Neural progenitor cell (in vitro differentiated cells): ENCODE results near the gene NEU3. TPM values are rescaled to one million over a fixed set of nuclear protein-coding genes. Genes with fewer than 3 reads are reported as not detected.

Experiments
- DNase-seq: peaks from one replicate; pipeline ENCODE4 v3.0.0-alpha.2; 2016; ENCODE audit warnings: low spot score
- H2AFZ ChIP-seq: fragments of 200-600 bp; sonication (generic); replicated peaks from 2 replicates; pipeline ENCODE4 v1.6.1; 2016; ENCODE audit warnings: antibody characterized with exemption
- H3F3A ChIP-seq: fragments of 200-600 bp; sonication (generic); 2 replicates; pipeline ENCODE4 v1.6.1; 2016; ENCODE audit warnings: antibody characterized with exemption, low read depth
- H3K27ac ChIP-seq: fragments of 200-600 bp; sonication (generic); 2 replicates; pipeline ENCODE4 v1.5.1; 2016; ENCODE audit warnings: mild to moderate bottlenecking
- H3K27me3 ChIP-seq: fragments of 200-600 bp; sonication (generic); 2 replicates; pipeline ENCODE4 v1.6.1; 2016; ENCODE audit warnings: mild to moderate bottlenecking, moderate library complexity
- H3K36me3 ChIP-seq: fragments of 200-600 bp; sonication (generic); 2 replicates; pipeline ENCODE4 v1.5.1; 2016
- H3K4me1 ChIP-seq: fragments of 200-600 bp; sonication (generic); 2 replicates; pipeline ENCODE4 v1.6.1; 2016; ENCODE audit warnings: mixed run types
- H3K4me2 ChIP-seq: fragments of 200-600 bp; sonication (generic); 2 replicates; pipeline ENCODE4 v1.6.1; 2016
- H3K4me3 ChIP-seq: fragments of 200-600 bp; sonication (generic); 2 replicates; pipeline ENCODE4 v1.5.1; 2016
- H3K79me2 ChIP-seq: fragments of 200-600 bp; sonication (generic); 2 replicates; pipeline ENCODE4 v1.6.1; 2016; ENCODE audit warnings: low read depth
- H3K9ac ChIP-seq: fragments of 200-600 bp; sonication (generic); 2 replicates; pipeline ENCODE4 v1.6.1; 2016
- H3K9me3 ChIP-seq: fragments of 200-600 bp; sonication (generic); 2 replicates; pipeline ENCODE4 v1.5.1; 2016; ENCODE audit warnings: low read depth
- H4K20me1 ChIP-seq: fragments of 200-600 bp; sonication (generic); 2 replicates; pipeline ENCODE4 v1.6.1; 2016; ENCODE audit warnings: low read depth
- H3K27ac Mint-ChIP-seq: 3 replicates; pipeline ENCODE4 v1.8.0; 2021; ENCODE audit warnings: mixed read lengths
- H3K27me3 Mint-ChIP-seq: 2 replicates; pipeline ENCODE4 v1.8.0; 2022; ENCODE audit warnings: low read depth, mild to moderate bottlenecking, inconsistent platforms, moderate library complexity, mixed read lengths; ENCODE audit not compliant: insufficient read depth
- H3K36me3 Mint-ChIP-seq: 3 replicates; pipeline ENCODE4 v1.8.0; 2021; ENCODE audit warnings: mixed read lengths
- H3K4me1 Mint-ChIP-seq: 3 replicates; pipeline ENCODE4 v1.8.0; 2021; ENCODE audit warnings: mixed read lengths
- H3K4me3 Mint-ChIP-seq: 3 replicates; pipeline ENCODE4 v1.8.0; 2021; ENCODE audit warnings: mild to moderate bottlenecking, moderate library complexity, mixed read lengths
- H3K9me3 Mint-ChIP-seq: 3 replicates; pipeline ENCODE4 v1.8.0; 2020; ENCODE audit warnings: mixed read lengths
- CTCF ChIP-seq: fragments of 200-600 bp; sonication (generic); IDR thresholded peaks from 2 replicates; pipeline ENCODE4 v1.5.1; 2017; ENCODE audit warnings: antibody characterized with exemption, mild to moderate bottlenecking
- EZH2 ChIP-seq: fragments of 200-600 bp; sonication (generic); IDR thresholded peaks from 2 replicates; pipeline ENCODE4 v1.6.1; 2017; ENCODE audit warnings: antibody characterized with exemption, mild to moderate bottlenecking, moderate library complexity
- EZH2phosphoT487 ChIP-seq: fragments of 200-600 bp; sonication (generic); IDR thresholded peaks from 2 replicates; pipeline ENCODE4 v1.6.1; 2017; ENCODE audit warnings: antibody characterized with exemption
- small RNA-seq: library from RNA; depleted of rRNA; stranded (forward); fragments of <200 nt; gene quantifications from one replicate; pipeline ENCODE3, GENCODE V24; 2015
- total RNA-seq: library from RNA; depleted of rRNA; stranded (reverse); fragments of >200 nt; gene quantifications from 2 replicates; pipeline ENCODE4 v1.2.3, GENCODE V29; 2015; ENCODE audit warnings: low replicate concordance

The NEU3 gene
- total RNA-seq, 1 donor from 2014 or later = 12.4 TPM

GRCh38 chr11:75066061-75066460, 77.3 kb downstream of the NEU3 start:
- Histone ChIP-seq H3K9me3 (no peaks in the 10 kb centered on the region), H3K4me3 (no peak overlapping the region), H2AFZ (no peak overlapping the region), H3K79me2 (no peaks in the 10 kb centered on the region), H3K4me2 (no peak overlapping the region), H4K20me1 (no peaks in the 10 kb centered on the region), H3K27me3 (no peaks in the 10 kb centered on the region), H3K9ac (no peak overlapping the region), H3K36me3 (no peaks in the 10 kb centered on the region), H3K27ac (no peak overlapping the region), H3K4me1 (no peaks in the 10 kb centered on the region), H3F3A (no peaks in the 10 kb centered on the region)
- Mint-ChIP-seq H3K4me1 (no peaks in the 10 kb centered on the region), H3K4me3 (no peak overlapping the region), H3K27ac (no peak overlapping the region), H3K9me3 (no peaks in the 10 kb centered on the region), H3K36me3 (no peaks in the 10 kb centered on the region), H3K27me3 (peaks cover under 1% of the 10 kb centered on the region)
- TF ChIP-seq CTCF (no peak), EZH2phosphoT487 (no peak), EZH2 (no peak)
- no peak for DNase-seq

Small RNAs within 50 kb of the gene (small RNA-seq; reads per million reads assigned to genes)
- gene RNU6-216P = not detected

Other genes starting within 250 kb of the NEU3 start
- gene RNF169, start 240.1 kb upstream of the NEU3 start, total RNA-seq = 22.3 and 30.2 TPM in 2 replicates
- 3.9 and 9.7 TPM in 2 replicates for gene XRRA1, start 39.8 kb upstream of the NEU3 start, total RNA-seq
- 66.9 and 100 TPM in 2 replicates for gene SPCS2, start 39.7 kb upstream of the NEU3 start, total RNA-seq
- 0.22 TPM in 1 of 2 replicates, not detected in the other for gene OR2AT4, start 107.9 kb downstream of the NEU3 start, total RNA-seq
- gene SLCO2B1, start 162.2 kb downstream of the NEU3 start, total RNA-seq = 0.07 and 0.12 TPM in 2 replicates